NCI-H1105 (cell line): ENCODE results near the gene ITGB6.

Source experiments
- DNase-seq: peaks from one replicate; lab custom pipeline; 2025; lab: John Stamatoyannopoulos, UW

The ITGB6 gene, protein sequence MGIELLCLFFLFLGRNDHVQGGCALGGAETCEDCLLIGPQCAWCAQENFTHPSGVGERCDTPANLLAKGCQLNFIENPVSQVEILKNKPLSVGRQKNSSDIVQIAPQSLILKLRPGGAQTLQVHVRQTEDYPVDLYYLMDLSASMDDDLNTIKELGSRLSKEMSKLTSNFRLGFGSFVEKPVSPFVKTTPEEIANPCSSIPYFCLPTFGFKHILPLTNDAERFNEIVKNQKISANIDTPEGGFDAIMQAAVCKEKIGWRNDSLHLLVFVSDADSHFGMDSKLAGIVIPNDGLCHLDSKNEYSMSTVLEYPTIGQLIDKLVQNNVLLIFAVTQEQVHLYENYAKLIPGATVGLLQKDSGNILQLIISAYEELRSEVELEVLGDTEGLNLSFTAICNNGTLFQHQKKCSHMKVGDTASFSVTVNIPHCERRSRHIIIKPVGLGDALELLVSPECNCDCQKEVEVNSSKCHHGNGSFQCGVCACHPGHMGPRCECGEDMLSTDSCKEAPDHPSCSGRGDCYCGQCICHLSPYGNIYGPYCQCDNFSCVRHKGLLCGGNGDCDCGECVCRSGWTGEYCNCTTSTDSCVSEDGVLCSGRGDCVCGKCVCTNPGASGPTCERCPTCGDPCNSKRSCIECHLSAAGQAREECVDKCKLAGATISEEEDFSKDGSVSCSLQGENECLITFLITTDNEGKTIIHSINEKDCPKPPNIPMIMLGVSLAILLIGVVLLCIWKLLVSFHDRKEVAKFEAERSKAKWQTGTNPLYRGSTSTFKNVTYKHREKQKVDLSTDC

GRCh38 chr2:160199683-160200389, at the start of gene ITGB6:
TSS of gene ITGB6 (minus strand) at chr2:160200272. CDS start at chr2:160200063, 209 bp downstream.
- DNase-seq = no peak

DNA sequence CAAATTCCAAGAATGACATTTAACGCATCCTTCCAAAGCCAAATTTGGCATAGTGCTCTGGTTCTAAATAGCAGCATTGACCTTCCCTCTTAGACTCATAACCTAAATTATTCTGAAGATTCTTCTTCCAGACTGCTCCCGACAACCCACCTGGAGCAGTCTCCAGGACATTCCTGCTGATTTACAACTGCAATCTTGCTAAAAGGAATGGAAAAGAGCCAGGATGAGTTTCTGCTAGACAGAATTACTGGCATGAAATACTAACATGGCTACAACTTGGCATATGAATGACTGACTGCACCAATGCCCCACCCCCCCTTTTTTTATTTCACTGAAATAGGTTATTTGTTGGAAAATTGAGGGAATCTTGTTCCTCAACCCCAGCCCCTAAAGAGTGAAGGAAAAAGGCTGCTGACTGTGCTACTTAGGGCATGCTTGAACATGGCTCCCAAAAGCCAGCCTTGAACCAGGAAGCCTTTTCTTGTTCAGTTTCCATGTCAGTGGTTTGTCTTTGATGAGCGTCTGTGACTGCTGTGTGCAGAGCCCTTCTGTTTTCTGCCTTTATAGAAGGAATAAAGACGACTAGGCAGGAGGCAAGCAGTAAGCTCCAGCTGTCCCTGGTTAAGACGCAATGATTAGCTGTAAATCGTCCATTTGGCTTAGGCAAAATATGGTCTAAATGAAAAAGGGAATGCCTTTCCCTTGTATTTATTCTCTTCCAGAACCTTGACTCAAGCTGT, 47.4 kb upstream of the ITGB6 start:
- no peak for DNase-seq

DNA sequence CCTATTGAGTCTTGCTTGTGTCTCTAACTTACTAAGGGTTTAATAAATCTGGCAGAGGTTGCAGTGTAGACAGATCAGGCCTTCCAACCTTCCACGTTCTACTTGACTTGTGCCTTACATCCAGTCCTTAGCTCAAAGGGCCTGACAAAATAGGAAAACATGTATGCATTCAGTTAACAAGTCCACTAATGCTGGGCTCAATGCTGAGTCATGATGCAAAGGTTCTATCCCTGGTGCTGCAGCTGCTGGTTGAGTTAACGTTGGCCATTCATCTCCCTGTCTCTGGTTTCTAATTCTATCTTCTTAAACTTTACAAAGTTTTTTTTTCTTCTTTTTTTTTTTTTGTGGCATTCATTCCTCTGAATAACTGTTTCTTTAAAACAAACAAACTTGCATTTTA, 46.3 kb upstream of the ITGB6 start:
- no peak for DNase-seq

DNA sequence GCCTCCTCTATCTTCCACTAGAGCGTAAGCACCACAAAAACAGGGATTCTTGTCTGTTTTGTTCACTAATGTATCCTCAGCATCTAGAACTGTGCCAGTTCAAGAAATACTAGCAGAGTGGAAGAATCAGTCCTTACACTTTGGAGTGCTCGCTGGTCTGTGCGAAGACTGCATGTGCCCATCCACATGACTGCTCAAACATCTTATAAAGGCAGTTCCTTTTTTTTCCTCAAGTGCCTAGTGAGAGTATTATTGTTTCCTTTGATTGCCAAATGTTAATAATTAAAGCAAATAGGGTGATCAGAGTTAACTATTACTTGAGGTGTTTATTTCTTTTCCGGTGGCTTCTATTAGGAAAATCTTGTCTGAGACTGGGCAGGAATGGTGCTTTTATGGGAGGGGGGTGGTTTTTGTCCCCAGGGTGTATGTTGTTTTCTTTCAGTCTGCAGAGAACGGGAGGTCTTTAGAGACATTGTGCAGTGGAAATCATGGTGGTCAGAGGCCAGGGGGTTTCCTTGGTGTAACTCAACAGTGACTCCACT, 45.6 kb upstream of the ITGB6 start:
- DNase-seq = no peak

DNA sequence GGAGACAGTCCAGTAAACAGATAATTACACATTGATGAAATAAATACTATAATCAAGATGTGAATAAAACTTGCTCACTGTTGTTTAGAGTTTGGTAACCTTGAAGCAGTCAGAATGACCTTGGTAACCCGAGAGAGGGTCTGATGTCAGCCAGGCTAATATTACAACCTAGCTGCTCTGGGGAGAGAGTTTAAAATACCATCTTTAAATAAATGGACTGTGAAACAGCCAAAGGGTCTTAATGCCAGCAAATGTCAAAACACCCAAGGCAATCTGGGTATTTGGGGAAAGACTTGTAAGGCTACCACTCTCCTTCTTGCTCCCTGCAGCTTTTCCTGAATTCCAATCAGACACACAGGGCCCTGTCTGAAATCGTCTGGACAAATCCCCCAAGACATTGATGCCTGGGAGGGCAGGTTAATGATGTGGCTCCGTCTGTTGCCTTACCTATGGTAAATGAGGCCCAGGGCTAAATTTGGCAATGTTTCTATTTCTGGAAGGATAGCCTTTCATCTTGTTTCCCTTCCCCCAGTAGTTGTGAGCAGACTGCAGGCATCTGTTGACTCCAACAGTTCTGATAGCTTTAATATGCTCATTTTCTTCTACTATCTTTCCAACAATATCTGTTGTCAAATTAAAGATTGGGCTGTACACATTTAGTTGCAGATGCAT, 43.0 kb upstream of the ITGB6 start:
- no peak for DNase-seq

DNA sequence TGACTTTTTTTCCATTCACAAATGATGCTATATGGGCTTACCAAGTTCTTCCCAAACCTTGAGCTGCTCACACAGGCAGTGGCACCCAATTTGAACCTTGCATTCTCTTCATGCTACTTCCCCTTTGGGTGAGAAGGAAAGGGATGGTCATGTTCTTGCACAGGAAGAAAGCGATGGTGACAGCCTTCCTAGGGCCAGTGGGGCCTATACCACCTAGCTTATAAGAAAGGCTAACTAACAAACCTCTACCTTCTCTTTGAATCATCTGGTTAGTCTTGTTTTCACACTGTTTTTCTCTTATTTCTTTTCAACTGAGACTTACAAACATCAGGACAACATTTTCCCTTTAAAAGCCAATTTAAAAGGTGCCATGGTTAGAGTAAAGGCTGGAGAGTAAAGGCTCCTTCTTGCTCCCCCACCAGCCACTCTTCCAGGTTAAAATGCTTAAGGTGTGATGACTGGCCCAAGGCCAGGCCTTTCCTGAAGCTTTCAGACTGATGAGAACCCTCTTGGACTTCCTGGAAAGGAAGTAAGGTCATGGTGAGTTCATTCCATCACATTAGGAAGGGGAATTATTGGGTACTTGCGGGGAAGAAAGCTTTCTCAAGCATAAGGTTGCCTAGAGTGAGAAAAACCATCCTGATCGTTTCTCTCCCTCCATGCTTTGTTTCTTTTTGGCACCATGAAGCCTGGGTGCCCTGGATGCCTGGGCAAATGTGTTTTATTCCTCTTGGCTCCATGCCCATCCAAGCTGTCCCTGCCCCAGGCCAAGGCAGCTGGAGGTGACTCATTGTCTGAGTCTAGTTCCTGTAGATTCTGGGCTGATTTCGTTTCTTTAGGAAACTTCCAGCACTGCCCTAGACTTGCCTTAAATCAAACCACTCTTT, 41.4 kb upstream of the ITGB6 start:
- DNase-seq = no peak

DNA sequence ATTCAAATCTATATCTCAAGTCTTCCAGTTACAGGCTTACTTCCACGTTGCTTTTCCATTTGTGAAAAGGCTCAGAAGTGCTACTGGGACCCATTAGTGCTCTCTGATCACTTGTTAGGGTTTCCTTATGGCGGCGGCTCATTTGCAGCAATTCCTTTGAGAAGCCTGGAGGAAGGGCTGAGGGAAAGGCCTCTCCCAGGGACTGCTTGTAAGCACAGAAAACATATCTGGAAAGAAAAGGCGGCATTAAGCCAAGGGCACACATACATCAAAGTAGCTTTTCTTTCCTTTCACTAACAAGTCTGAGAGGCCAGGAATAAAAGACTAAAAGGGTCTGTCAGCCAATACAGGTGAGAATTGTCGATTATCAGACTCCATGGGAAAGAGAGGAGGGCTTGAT, 39.4 kb upstream of the ITGB6 start:
- DNase-seq = no peak

DNA sequence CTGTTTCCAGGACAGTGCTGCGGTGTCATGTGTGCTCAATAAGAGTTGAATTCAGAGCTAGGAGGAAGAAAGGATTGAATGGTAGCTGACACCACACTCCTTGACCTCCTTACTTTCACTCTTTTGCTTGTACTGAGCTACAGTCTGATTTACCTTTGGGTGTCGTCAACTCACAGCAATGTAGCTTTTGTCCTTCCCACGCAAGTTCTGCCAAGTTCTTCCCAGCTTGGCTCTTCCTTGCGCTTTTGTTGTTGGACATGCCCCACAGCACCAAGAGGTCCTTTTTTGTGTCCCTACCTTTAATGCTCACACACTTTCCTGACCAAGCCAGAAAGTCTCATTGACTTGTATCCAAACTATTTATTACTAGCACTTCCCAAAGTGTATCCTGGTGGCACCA, 38.3 kb upstream of the ITGB6 start:
- DNase-seq = no peak

GRCh38 chr2:160232905-160233475, 32.9 kb upstream of the ITGB6 start:
- no peak for DNase-seq

DNA sequence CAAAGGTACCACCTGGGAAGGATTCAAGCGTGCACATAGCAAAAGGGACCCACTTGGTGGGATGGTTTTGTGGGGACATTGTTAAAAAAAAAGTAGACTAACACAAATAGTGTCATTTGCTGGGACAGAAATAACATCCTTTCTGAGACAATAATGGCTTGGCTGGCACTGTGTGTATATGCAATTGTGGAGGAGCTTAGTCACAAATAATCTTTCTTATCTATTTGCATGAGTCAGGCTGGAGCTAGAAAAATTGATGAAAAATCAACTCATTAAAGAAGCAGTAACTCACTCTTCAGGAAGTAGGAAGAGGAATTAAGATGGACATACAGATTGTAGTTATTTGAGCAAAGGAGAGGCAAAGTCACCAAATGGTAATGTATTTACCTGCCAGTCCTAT, 29.5 kb upstream of the ITGB6 start:
- DNase-seq = no peak

DNA sequence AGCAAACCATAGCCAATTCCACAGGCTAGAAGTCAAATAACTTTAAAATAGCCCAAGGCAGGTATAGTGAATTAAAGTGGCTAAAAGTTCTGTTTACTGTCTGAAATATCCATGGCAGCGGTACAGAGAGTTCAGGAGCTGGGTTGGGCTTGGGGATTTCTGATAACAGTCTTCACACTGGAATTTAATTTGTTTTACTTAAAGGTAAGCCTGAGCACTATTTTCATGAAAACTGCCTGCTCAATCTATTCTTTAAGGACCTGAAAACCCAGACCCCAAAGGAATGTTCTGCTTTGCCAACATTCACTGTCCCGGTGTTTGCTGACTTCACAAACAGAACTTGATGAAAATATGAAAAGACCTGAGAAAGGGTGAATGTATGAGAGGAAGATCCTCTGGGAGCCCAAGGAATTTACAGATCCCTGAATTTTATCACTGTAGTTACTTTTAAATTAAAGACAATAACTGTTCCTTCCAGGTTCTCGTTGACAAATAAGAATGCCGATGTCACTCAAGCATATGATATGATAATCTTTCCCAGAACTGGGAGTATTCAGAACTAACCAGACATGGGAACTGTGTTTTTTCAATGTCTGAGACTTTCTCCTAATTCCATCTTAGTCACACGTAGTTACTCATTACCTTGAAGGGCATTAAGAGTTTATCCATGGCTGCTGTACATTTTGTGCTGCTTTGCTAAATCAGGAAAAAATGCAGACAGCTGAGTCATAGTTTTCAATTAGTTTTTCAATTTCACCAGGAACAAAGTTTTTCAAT, 28.3 kb upstream of the ITGB6 start:
- DNase-seq = no peak

DNA sequence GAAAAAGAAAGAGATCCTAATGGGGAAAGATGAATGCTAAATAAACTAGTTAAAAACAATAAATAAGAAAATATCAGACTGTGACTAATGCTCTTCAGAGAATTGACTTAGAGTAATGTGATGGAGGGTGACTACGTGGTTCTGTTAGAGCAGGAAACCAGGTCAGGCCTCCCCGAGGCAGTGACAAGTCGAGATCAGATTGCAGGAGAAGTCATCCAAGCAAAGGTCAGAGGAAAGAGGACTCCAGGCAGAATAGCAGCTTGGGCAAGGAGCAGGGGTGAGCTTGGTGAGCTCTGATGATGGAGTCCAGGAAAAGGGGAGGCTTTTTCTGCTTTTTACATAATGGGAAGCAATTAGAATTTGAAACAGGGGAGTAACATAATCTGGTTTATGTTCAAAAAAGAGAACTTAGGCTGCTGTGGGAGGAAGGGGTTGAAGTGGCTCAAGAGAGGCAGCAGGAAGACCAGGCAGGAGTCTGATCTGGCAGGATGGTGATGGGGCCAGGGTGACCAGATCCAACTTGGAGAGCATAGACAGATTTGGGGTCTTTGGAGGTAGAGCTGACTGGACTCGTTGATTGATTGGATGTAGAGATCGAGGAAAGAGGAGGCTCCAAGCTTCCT, 27.3 kb upstream of the ITGB6 start:
- DNase-seq = no peak

GRCh38 chr2:160226367-160226766, 26.3 kb upstream of the ITGB6 start:
- no peak for DNase-seq

DNA sequence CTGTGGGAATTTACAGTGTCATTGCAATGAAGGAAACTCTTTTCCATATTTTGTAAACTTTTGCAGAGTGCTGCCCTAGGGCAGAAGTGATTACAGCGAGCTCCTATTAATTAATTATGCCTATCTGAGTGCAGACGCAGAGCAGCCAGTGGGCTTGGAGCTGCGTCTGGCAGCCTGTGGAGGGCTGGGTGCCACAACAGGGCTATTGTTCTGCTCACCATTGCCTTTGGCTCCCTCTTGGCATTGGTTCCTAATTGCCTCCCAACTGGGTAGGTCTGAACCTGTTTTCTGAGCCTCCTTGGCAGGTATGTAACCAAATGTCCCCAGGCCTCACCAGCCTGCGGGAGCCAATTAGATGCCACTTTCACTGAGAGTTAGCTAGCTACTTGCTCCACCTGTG, 25.6 kb upstream of the ITGB6 start:
- peak; percentile 88 for DNase-seq

DNA sequence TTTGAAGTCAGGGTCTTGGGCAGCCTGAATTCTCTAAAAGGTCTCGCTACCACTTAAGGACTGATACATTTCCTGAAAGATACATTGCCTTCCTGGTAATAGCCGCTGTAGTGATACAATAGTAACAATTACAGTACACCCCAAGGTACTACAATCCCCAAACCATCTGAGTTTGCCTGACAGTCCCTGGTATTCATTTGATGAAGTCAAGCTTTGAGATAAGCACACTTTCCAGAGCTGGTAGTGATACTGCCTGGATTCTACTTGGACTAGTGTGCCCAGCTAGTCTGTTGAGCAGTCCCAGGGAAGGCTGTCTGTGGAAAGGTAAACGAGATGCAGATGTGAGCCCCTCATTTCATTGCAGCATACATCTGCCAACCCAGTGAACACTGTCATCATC, 24.4 kb upstream of the ITGB6 start:
- DNase-seq = no peak

- DNase-seq = no peak
Observed at GRCh38 chr2:160224060-160224459, 24.0 kb upstream of the ITGB6 start.

GRCh38 chr2:160223560-160223959, 23.5 kb upstream of the ITGB6 start:
- no peak for DNase-seq

DNA sequence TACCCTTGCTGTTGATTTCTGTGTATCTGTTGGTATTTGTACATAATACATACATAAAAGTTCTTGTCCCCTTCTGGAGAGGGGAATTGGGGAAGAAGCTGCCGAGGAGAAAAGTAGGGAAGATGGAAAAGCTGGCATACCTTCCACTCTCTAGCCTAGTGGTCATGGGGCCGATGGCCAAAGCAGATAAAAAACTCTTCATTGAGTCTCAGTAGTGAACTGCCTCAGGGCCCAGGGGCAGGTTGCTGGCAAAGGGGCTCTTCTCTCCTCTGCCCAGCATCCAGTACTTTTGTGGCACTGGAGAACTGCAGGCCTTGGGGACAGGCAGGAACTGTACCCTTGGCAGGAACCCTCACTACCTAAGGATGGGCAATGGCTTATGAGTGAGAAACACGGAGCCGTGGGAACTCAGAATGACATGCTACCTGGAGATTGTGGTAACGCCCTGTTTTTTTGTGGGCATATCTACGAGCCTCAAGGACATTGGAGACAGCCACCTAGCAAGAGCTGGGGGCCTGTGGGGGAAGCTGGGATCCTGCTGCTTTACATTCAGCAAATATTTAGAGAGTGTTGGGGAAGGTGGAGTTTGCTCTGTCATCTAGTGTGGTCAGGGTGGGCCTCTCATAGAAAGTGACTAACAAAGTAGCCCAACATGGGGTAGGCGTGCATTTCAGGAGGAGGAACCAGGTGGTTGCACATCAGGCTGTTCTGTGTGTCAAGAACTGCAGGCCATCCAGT, 22.6 kb upstream of the ITGB6 start:
- DNase-seq = no peak
